ENCODE data around the gene FXYD6. TPM values are rescaled to one million over a fixed set of nuclear protein-coding genes. Genes with fewer than 3 reads are reported as not detected.

The FXYD6 gene
- total RNA-seq, 1 experiment from 2014 or later = not detected

DNA sequence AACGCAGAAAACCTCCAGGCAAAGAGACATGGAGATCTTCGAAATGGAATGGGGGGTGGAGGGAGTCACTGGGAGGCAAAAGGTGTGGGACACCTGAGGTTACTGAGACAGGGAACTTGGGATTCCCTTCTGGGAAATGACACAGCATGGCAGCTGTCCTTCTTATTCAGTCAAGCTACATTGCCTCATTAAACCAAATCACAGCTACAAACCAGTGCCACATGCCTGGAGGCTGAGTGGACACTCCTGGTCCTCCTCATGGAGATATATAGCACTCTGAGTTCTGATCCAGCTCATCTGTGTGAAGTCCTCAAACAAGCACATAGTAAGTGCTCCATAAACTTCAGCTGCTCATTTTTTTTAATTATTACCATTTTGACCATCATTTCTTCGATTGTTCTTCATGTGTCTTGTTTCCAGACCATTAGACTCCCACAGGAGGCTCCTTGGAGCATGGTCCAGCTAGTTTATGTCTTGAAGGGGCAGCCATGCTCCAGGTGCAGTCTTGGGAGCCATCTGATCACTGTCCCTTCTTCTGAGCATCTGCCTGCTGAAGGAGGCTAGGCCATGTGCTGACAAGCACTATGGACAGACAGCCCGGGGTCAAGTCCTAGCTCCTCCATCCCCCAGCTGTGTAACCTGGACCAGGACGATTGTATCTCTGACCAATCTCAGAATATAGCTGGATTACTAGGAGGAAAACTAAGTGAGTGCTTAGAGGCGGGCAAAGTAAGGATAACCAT is 42.2 kb downstream of the FXYD6 start:
- TF ChIP-seq EZH2phosphoT487 (IDR thresholded peaks at IDR 0.05; ENCODE audit: borderline replicate concordance, low read length) (no peak), EZH2 (IDR thresholded peaks at IDR 0.05; ENCODE audit: low read length, unreplicated experiment) (no peak)
- TF ChIP-seq, protein P1, sequence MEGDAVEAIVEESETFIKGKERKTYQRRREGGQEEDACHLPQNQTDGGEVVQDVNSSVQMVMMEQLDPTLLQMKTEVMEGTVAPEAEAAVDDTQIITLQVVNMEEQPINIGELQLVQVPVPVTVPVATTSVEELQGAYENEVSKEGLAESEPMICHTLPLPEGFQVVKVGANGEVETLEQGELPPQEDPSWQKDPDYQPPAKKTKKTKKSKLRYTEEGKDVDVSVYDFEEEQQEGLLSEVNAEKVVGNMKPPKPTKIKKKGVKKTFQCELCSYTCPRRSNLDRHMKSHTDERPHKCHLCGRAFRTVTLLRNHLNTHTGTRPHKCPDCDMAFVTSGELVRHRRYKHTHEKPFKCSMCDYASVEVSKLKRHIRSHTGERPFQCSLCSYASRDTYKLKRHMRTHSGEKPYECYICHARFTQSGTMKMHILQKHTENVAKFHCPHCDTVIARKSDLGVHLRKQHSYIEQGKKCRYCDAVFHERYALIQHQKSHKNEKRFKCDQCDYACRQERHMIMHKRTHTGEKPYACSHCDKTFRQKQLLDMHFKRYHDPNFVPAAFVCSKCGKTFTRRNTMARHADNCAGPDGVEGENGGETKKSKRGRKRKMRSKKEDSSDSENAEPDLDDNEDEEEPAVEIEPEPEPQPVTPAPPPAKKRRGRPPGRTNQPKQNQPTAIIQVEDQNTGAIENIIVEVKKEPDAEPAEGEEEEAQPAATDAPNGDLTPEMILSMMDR (conservative IDR thresholded peaks at IDR 0.05; ENCODE audit: low read depth, low read length) = no peak
- H3K27ac ChIP-seq (ENCODE audit: low read length) = no peak overlapping the region
- ChIA-PET CTCF (no interaction called here), POLR2A (ENCODE audit: unreplicated experiment) (no interaction called here)
- no peaks in the 10 kb centered on the region for H3K36me3 ChIP-seq (ENCODE audit: low read depth, low read length)
- H3K27me3 ChIP-seq (ENCODE audit: low read length) = peaks cover 92% of the 10 kb centered on the region
- intact Hi-C loops (cut with micrococcal nuclease) = no loop called here
- H3K4me3 ChIP-seq (ENCODE audit: low read length) = no peak overlapping the region
- no peaks in the 10 kb centered on the region for H3F3A ChIP-seq (ENCODE audit: low read length, unreplicated experiment)
- no peak overlapping the region for H3K4me2 ChIP-seq (ENCODE audit: low read length)
- no peak for DNase-seq
- no peaks in the 10 kb centered on the region for H3K79me2 ChIP-seq (ENCODE audit: low read length)
- ATAC-seq = no peak
- no peak overlapping the region for H2AFZ ChIP-seq (ENCODE audit: low read length)
- H3K4me1 ChIP-seq (ENCODE audit: insufficient read depth, low read length) = no peaks in the 10 kb centered on the region
- no peaks in the 10 kb centered on the region for H3K9me2 ChIP-seq (replicated peaks; ENCODE audit: low read length)
- H3K9ac ChIP-seq (ENCODE audit: low read length) = no peak overlapping the region
- BruUV-seq (replicated peaks) = no TSS peak
- no peaks in the 10 kb centered on the region for H3K9me3 ChIP-seq (ENCODE audit: low read length)
- no peaks in the 10 kb centered on the region for H4K20me1 ChIP-seq (ENCODE audit: low read length)

DNA sequence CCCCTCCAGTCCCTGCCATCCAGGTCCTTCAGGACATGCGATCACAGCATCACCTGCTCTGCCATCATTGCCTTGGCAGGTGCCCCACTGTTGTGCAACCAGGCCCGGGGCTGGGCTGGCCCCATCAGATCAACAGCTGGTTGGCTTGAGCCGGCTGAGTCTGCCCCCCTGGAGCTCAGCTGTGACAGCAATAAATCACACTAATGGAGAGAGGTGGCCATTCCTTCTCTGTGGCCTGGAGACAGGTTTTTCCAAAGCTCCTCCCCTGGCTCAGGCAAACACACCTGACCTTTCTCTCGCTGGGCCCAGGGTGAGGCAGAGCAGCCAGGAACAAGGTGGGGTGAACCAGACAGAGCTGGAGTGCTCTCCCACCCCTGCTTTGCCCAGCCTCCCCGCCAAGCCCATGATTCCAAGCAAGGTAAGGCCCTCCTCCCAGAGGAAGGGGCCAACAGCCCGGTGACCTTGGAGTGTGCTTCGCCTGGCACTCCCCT is 43.0 kb downstream of the FXYD6 start:
- no peaks in the 10 kb centered on the region for H3K9me2 ChIP-seq (replicated peaks; ENCODE audit: low read length)
- no peak overlapping the region for H3K4me2 ChIP-seq (ENCODE audit: low read length)
- BruUV-seq (replicated peaks) = no TSS peak
- H3K9ac ChIP-seq (ENCODE audit: low read length) = no peak overlapping the region
- no peaks in the 10 kb centered on the region for H3F3A ChIP-seq (ENCODE audit: low read length, unreplicated experiment)
- H3K4me3 ChIP-seq (ENCODE audit: low read length) = no peak overlapping the region
- no peaks in the 10 kb centered on the region for H3K9me3 ChIP-seq (ENCODE audit: low read length)
- peaks cover 6% of the 10 kb centered on the region for H3K4me1 ChIP-seq (ENCODE audit: insufficient read depth, low read length)
- ATAC-seq = no peak
- CTCF ChIA-PET = no interaction called here
- no peak for TF ChIP-seq EZH2phosphoT487 (IDR thresholded peaks at IDR 0.05; ENCODE audit: borderline replicate concordance, low read length)
- no peak for TF ChIP-seq EZH2 (IDR thresholded peaks at IDR 0.05; ENCODE audit: low read length, unreplicated experiment)
- TF ChIP-seq, protein P1 (conservative IDR thresholded peaks at IDR 0.05; ENCODE audit: low read depth, low read length) = no peak
- intact Hi-C loops (cut with micrococcal nuclease) = no loop called here
- H2AFZ ChIP-seq (ENCODE audit: low read length) = no peak overlapping the region
- H3K27me3 ChIP-seq (ENCODE audit: low read length) = peaks cover 84% of the 10 kb centered on the region
- DNase-seq = no peak
- no peaks in the 10 kb centered on the region for H4K20me1 ChIP-seq (ENCODE audit: low read length)
- H3K27ac ChIP-seq (ENCODE audit: low read length) = no peak overlapping the region
- H3K79me2 ChIP-seq (ENCODE audit: low read length) = no peaks in the 10 kb centered on the region
- no peaks in the 10 kb centered on the region for H3K36me3 ChIP-seq (ENCODE audit: low read depth, low read length)
- POLR2A ChIA-PET (ENCODE audit: unreplicated experiment) = no interaction called here

DNA sequence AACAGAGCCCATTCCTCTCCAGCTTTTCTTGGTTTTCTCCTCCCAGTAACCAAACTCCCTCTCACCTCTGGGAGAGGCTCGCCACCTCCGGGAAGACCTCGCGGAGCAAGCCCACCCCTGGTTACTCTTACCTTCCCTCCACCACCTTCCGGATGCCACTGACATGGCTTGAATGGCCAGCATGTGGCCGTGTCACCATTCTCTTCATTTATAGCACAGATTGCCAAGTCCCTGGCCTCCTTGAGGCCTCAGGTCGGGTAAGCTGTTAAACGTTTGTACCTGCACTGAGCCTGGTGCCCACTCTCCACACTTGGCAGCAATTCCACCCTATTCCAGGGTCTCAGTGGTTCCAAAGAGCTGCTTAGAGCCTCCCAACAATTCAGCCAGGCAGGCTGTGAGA is 43.9 kb downstream of the FXYD6 start:
- no peak for TF ChIP-seq EZH2phosphoT487 (IDR thresholded peaks at IDR 0.05; ENCODE audit: borderline replicate concordance, low read length)
- TF ChIP-seq EZH2 (IDR thresholded peaks at IDR 0.05; ENCODE audit: low read length, unreplicated experiment) = no peak
- TF ChIP-seq, protein P1 (conservative IDR thresholded peaks at IDR 0.05; ENCODE audit: low read depth, low read length) = no peak
- BruUV-seq (replicated peaks) = no TSS peak
- Histone ChIP-seq H3K9ac (ENCODE audit: low read length) (no peak overlapping the region), H3K36me3 (ENCODE audit: low read depth, low read length) (no peaks in the 10 kb centered on the region), H3K27me3 (ENCODE audit: low read length) (peaks cover 80% of the 10 kb centered on the region), H3K79me2 (ENCODE audit: low read length) (no peaks in the 10 kb centered on the region), H3K4me2 (ENCODE audit: low read length) (no peak overlapping the region), H4K20me1 (ENCODE audit: low read length) (no peaks in the 10 kb centered on the region), H2AFZ (ENCODE audit: low read length) (no peak overlapping the region), H3K27ac (ENCODE audit: low read length) (no peak overlapping the region), H3F3A (ENCODE audit: low read length, unreplicated experiment) (no peaks in the 10 kb centered on the region), H3K4me1 (ENCODE audit: insufficient read depth, low read length) (peaks cover 8% of the 10 kb centered on the region), H3K9me2 (replicated peaks; ENCODE audit: low read length) (no peaks in the 10 kb centered on the region), H3K4me3 (ENCODE audit: low read length) (no peak overlapping the region), H3K9me3 (ENCODE audit: low read length) (no peaks in the 10 kb centered on the region)
- CTCF ChIA-PET = no interaction called here
- DNase-seq (no peak), ATAC-seq (no peak)
- intact Hi-C loops (cut with micrococcal nuclease) = no loop called here
- POLR2A ChIA-PET (ENCODE audit: unreplicated experiment) = no interaction called here
